Superior temporal gyrus (tissue), 1 donor: Measurements from ENCODE around the gene FHOD3.
"Not testable (repeated sequence)": the region's sequence is repeated elsewhere in the genome, so short reads cannot be mapped to it uniquely, and the experiment has no call there.

ENCODE experiments used
- DNase-seq: peaks from one replicate; pipeline ENCODE4 v3.0.0-alpha.2; 2016; ENCODE audit errors: extremely low spot score

The FHOD3 gene

GRCh38 chr18:36782710-36783109 is 485.2 kb downstream of the FHOD3 start:
- DNase-seq, result no peak

- DNase-seq, result no peak
Measured at GRCh38 chr18:36783792-36784191, 486.3 kb downstream of the FHOD3 start.

DNA sequence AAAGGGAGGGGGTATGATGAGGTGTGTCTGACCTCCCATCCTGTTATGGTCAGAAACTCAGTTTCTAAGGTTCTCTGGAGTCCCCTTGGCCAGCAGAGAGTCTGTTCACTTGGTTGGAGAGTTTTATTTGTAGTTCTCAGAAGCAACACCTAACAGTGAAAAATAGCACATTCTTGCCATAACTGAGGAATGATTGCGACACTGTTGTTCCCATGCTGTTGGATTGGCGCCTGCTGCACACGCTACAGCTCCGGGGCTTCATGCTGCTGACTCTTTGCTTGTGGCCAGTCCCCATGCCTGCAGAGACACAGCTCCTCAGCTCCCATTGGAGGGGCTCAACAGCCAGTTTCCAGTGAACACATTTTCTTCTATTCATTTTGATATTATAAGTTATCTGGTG is 489.2 kb downstream of the FHOD3 start:
- peak; percentile 32 for DNase-seq

DNA sequence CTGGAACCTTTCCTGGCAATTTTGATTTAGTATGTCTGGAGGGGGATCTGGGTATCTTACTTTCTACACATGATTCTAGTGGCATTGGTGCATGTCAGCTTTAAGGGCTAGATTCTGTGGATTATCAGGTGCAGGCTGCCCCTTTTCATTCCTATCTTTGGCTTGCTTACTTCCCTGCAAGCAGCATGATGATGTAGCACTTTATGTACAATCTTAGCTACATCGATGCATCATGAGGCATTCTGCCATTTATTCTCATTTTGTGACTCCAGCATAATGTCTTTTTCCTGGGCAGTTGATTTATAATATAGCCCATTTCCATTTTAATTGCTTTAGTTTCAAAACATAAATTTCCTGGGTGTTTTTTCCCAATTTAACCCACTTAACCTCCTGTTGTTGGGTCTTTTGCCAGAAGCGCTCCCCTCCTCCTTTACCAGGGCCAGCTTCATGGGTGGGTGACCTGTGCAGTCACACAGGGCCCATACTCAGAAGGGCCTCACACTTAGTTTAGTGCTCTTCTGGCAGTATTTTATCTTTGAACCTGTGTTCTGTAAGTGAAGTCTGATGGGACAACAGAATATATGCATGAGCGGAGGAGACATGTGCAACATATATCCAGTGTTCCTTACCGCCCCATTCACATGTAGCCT is 495.2 kb downstream of the FHOD3 start:
- no peak for DNase-seq

DNA sequence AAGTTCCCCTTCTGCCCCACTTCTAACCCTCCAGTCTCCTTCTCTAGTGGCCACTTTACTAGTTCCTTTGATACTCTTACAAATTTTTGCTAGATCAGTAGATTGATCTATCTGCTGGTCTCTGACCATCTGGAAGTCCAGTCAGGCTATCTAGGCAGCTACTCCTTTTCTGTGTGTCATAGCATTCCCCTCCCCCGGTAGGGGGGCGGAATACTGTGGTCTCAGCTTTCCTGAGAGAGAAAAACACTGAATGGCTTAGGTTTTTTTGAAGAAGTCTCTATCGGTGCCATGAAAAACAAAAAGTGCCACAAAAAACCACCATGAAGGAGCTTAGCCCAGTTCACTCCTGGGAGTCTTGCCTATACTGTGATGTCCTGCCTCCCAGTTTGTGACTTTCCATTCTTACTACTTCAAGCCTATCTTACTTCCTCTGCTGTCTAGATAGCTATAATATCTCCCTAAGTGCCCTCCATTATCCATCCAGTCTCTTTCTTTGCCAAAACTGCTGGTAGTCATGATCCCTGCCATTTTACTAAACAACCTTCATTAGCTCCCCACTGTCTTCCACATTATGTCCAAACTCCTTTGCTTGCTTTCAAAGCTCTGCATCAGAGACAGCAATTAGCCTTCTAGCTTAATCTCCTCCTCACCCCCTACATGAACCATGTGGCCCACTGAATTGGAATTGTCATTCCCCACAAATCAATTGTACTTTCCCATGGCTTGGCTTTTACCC is 501.4 kb downstream of the FHOD3 start:
- DNase-seq, result no peak

DNA sequence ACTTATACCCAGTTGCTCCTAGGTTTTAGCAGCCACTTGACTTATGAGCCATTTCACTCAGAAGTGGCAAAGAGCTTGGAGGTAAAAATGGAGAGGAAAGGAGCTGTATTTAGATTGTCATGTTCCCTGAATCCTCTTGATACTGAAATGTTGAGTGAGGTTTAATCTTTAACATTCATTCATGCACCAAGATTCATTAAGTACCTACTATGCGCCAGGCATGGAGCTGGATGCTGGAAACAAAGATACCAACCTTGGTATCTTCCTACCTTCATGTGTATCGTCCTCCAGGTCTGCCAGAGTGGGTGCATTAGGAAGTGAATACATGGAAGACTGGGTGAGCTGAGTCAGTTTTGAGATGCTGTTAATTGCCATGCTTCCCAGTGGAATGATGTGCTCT is 507.6 kb downstream of the FHOD3 start:
- no peak for DNase-seq

DNA sequence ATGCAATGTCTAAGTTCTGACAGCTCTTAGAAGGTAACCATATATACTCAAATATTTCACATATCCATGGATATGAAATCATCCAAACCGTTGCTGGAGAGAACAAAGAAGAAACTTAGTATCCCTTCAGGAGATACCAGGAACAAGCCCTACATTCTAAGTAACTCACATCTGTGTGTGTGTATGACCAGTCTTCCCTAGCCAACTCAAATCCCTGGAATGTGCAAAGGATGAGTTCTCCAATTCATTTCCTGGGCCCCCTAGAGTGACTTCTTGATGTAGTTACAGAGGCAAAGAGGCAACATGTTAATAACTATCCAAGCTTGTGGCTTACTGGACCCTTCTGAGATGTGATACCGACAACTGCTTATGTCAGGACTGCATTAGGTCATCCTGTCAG is 511.2 kb downstream of the FHOD3 start:
- DNase-seq, result no peak

GRCh38 chr18:36809590-36810381 is 512.3 kb downstream of the FHOD3 start:
- peak; percentile 91 for DNase-seq

GRCh38 chr18:36811430-36811829 is 513.9 kb downstream of the FHOD3 start:
- DNase-seq, result no peak

- DNase-seq, result no peak
Measured at GRCh38 chr18:36811955-36812354, 514.4 kb downstream of the FHOD3 start.

DNA sequence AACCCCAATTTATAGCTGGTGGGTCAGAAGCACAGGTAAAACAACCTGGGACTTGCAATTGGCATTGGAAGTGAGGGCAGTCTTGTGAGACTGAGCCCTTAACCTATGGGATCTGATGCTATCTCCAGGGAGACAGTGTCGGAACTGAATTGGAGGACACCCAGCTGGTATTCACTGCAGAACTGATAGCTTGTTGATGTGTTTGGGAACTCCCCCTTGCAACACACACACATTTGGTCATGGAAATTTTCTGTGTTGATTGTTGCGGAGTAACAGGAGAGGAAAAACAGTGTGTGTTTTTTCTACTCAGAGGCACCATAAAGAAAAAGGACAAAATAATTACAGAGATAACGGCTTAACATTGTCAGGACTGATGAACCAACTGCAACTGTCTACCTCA is 515.2 kb downstream of the FHOD3 start:
- DNase-seq, result no peak

DNA sequence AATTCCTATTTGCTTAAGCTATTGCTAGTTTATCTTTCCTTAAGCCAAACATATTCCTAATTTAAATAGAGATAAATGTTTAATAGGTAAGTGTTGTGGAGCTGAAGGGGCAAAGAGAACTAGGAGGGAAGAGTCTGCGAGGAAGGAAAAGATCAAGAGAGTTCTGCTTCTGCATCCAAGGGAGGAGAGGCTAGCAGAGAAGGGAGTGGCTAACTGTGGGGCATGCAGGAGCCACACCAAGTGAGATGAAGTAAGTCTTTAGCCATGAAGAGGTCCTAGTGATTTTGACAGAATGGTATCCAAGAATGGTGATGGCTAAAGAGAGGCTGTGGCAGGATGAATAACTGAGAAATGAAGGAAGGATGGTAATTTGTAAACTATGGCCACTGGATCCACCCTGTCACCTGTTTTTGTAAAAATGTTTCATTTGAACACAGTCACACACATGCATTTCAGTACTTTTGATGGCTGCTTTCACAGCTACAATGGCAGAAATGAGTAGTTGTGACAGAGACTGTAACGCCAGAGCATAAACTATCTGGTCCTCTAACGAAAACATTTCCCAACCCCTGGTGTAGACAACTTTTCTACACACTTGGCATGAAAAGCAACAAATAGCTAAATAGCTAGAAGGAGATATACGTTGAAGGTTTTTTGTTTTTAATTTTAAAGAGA is 515.7 kb downstream of the FHOD3 start:
- no peak for DNase-seq

DNA sequence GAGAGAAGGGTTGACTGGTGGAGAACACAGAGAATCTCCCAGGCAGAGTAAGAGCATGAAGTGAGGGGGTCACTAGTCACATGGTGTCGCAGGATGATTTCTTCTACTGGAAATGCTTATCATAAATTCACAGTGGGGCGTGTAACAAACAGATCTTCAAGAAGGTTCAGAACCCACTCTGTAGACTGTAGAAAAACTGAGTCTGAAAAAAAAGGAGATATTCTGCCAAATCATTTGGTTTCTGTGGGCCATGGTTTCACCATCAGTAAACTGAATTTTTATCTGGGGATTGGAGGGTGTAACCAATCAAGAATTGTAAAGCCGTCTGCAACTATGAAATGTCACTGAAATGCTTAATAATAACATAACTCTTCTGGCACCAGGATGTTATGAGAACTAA is 516.3 kb downstream of the FHOD3 start:
- DNase-seq, result no peak

- no peak for DNase-seq
Measured at GRCh38 chr18:36814994-36815393, 517.5 kb downstream of the FHOD3 start.

- DNase-seq, result not testable (repeated sequence)
Measured at GRCh38 chr18:36816096-36816495, 518.6 kb downstream of the FHOD3 start.

DNA sequence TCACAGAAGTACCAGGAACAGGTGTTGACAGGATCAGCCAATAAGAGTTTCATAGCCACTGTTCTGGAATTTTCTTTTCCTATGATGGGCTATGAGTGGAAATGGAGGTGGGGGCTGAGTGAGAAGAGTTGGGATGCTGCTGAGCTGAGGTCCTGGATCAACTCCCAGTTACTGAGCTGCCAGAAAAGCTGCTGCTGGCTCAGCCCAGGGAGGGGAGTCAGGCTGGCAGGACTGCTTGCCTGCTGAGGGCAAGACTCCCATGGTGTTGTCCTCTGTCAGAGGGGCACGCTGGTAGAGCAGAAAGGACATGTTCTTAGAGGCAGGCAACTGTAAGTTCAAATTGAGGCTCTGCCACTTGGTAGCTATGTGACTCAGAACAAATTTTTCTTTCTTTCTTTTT is 519.5 kb downstream of the FHOD3 start:
- DNase-seq, result no peak

DNA sequence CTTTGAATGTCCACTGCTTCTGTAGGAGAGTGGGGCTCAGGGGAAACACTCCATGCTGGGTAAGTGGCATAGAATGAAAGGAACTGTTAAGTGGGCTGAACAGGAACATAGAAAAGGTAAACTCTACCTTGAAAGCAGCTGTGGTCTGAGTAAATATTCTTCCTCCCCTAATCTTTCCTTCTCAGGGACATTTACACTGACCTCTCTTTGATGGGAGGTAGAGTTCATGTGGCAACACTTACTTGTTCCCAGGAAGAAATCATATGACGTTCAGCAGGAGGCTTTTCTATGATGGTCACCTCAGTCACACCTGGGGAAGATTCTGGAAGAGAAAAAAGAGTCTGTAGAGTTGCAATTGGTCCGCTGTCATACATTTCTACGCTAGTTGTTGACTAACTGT is 521.1 kb downstream of the FHOD3 start:
- no peak for DNase-seq

GRCh38 chr18:36819621-36820020 is 522.1 kb downstream of the FHOD3 start:
- no peak for DNase-seq

DNA sequence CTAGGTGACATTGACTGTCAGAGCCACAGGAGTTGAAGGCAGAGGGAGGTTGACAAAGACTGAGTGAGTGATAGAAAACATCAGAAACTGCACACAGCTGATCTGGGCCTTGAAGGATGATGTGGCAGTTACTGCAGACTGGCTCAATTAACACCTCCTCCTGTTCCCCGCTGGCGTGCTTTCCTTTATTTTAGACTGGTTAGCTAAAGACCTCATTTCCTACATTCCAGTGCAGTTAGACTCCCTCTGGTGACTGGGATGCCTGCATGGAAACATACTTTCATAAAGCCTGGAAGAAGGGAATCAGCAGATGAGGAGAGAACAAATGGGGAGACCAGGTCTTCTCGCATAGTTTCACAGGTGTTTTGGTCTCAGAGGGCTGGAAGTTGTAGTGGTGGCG is 524.2 kb downstream of the FHOD3 start:
- no peak for DNase-seq

GRCh38 chr18:36825526-36825925 is 528.0 kb downstream of the FHOD3 start:
- DNase-seq, result no peak

DNA sequence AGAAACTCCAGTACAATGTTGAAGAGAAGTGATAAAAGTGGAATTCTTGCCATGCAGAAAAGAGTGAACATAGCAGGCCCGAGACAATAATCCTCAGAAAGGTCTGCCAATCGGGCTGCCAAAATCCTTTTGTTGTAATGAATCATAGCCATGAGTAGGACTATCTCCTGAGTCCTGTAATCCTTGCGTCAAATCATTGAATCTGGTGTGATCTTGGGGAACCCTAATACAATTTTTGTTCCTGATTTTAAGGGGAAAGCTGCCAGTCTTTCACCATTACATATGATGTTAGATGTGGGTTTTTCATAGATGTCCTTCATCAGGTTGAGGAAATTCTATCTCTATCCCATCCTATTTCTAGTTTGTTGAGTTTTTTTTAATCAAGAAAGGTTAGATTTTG is 529.0 kb downstream of the FHOD3 start:
- no peak for DNase-seq

GRCh38 chr18:36828157-36828629 is 530.7 kb downstream of the FHOD3 start:
- no peak for DNase-seq
